A673 (cell line): Measurements from ENCODE around the gene NAA40. TPM values are rescaled to one million over a fixed set of nuclear protein-coding genes. Genes with fewer than 3 reads are reported as not detected.

Source experiments
- BruUV-seq: library from RNA; stranded (reverse); fragments of 400-500 nt; replicated peaks from 2 replicates; lab custom pipeline; 2021; lab: Mats Ljungman, UMichigan
- CTCF ChIA-PET: fragments of 300-600 bp; sonication (Branson Sonifier 250); formaldehyde crosslinking; loops from one replicate; lab custom pipeline; 2022; ENCODE audit warnings: antibody characterized with exemption; lab: Charles Lee
- POLR2A ChIA-PET: fragments of 300-600 bp; sonication (Branson Sonifier 250); formaldehyde crosslinking; loops from one replicate; lab custom pipeline; 2022; ENCODE audit warnings: antibody characterized with exemption; ENCODE audit not compliant: low non-redundant PET; lab: Charles Lee
- DNase-seq: peaks from one replicate; pipeline ENCODE4 v3.0.0-alpha.2; 2015; ENCODE audit warnings: low spot score
- H3K27ac ChIP-seq: fragments of 200-600 bp; sonication (generic); 2 replicates; pipeline ENCODE4 v1.5.1; 2016; ENCODE audit warnings: mixed run types, low read depth, mild to moderate bottlenecking, mixed read lengths, antibody characterized with exemption, low read length; ENCODE audit not compliant: poor library complexity, severe bottlenecking
- H3K27me3 ChIP-seq: fragments of 200-600 bp; sonication (generic); replicated peaks from 2 replicates; pipeline ENCODE4 v1.6.1; 2017; ENCODE audit warnings: mixed run types, low read depth, mild to moderate bottlenecking, mixed read lengths, antibody characterized with exemption, low read length; ENCODE audit not compliant: insufficient read depth, poor library complexity
- H3K36me3 ChIP-seq: fragments of 200-600 bp; sonication (generic); 2 replicates; pipeline ENCODE4 v1.6.1; 2016; ENCODE audit warnings: mixed run types, mild to moderate bottlenecking, mixed read lengths, antibody characterized with exemption, low read length; ENCODE audit not compliant: insufficient read depth, poor library complexity, severe bottlenecking
- H3K4me1 ChIP-seq: fragments of 200-600 bp; sonication (generic); 2 replicates; pipeline ENCODE4 v1.6.1; 2017; ENCODE audit warnings: mixed run types, mild to moderate bottlenecking, mixed read lengths, antibody characterized with exemption, low read length; ENCODE audit not compliant: insufficient read depth, poor library complexity, severe bottlenecking
- H3K4me3 ChIP-seq: fragments of 200-600 bp; sonication (generic); 2 replicates; pipeline ENCODE4 v1.5.1; 2016; ENCODE audit warnings: low read depth, mixed run types, mild to moderate bottlenecking, mixed read lengths, low read length; ENCODE audit not compliant: poor library complexity, severe bottlenecking
- H3K9me3 ChIP-seq: fragments of 200-600 bp; sonication (generic); 2 replicates; pipeline ENCODE4 v1.6.1; 2016; ENCODE audit warnings: mixed run types, low read depth, mild to moderate bottlenecking, mixed read lengths, antibody characterized with exemption, low read length; ENCODE audit not compliant: poor library complexity, severe bottlenecking
- CTCF ChIP-seq: fragments of 300-800, 200-600 bp; sonication (generic); conservative IDR thresholded peaks from 2 replicates; pipeline ENCODE4 v1.5.1; 2017; ENCODE audit warnings: low read depth, mild to moderate bottlenecking, antibody characterized with exemption, low read length, moderate library complexity, mixed read lengths
- EZH2 ChIP-seq: fragments of 200-600 bp; sonication (generic); IDR thresholded peaks from 2 replicates; pipeline ENCODE4 v1.6.1; 2017; ENCODE audit warnings: borderline replicate concordance, low read depth, mild to moderate bottlenecking, mixed read lengths, antibody characterized with exemption, low read length; ENCODE audit not compliant: poor library complexity, severe bottlenecking
- intact Hi-C: fragments of 100-400 bp; cut with micrococcal nuclease; formaldehyde crosslinking; loops from one replicate; pipeline ENCODE4 v1.10.0; 2022; ENCODE audit not compliant: unreplicated experiment
- total RNA-seq: library from RNA; stranded (reverse); gene quantifications from 2 replicates; pipeline ENCODE4 v1.2.3, GENCODE V29; 2021

Gene NAA40
- total RNA-seq, 1 experiment from 2014 or later: 44.8 TPM

- Histone ChIP-seq H3K36me3 (peaks cover 4% of the 10 kb centered on the region), H3K4me1 (peaks cover 10% of the 10 kb centered on the region), H3K4me3 (no peak overlapping the region), H3K9me3 (no peaks in the 10 kb centered on the region), H3K27me3 (no peaks in the 10 kb centered on the region), H3K27ac (no peak overlapping the region)
- ChIA-PET CTCF (no interaction called here), POLR2A (no interaction called here)
- BruUV-seq: no TSS peak
- intact Hi-C loops: no loop called here
- no peak for DNase-seq
- TF ChIP-seq CTCF (no peak), EZH2 (no peak)
Measured at GRCh38 chr11:63911440-63911839, 27.4 kb upstream of the NAA40 start.

- ChIA-PET POLR2A (no interaction called here), CTCF (no interaction called here)
- Histone ChIP-seq H3K9me3 (no peaks in the 10 kb centered on the region), H3K4me3 (no peak overlapping the region), H3K27me3 (no peaks in the 10 kb centered on the region), H3K27ac (no peak overlapping the region), H3K4me1 (peaks cover 8% of the 10 kb centered on the region), H3K36me3 (peaks cover 4% of the 10 kb centered on the region)
- BruUV-seq: no TSS peak
- DNase-seq: no peak
- no peak for TF ChIP-seq CTCF
- TF ChIP-seq EZH2: no peak
- intact Hi-C loops: no loop called here
Measured at GRCh38 chr11:63911876-63912275, 26.9 kb upstream of the NAA40 start.

- Histone ChIP-seq H3K27ac (no peak overlapping the region), H3K4me3 (no peak overlapping the region), H3K9me3 (no peaks in the 10 kb centered on the region), H3K4me1 (peaks cover 5% of the 10 kb centered on the region), H3K27me3 (no peaks in the 10 kb centered on the region), H3K36me3 (peaks cover 4% of the 10 kb centered on the region)
- intact Hi-C loops: no loop called here
- ChIA-PET CTCF (no interaction called here), POLR2A (no interaction called here)
- no peak for TF ChIP-seq CTCF
- TF ChIP-seq EZH2: no peak
- DNase-seq: no peak
- BruUV-seq: no TSS peak
Measured at GRCh38 chr11:63912678-63913077, 26.1 kb upstream of the NAA40 start.
